Inflammatory macrophage treated with lipopolysaccharide for 1 hour (primary cell): ENCODE results near the gene SIRT3.

Experiments used
- DNase-seq, 2 donors: peaks; one replicate each; pipeline ENCODE4 v3.0.0-alpha.2; 2020 to 2022

The SIRT3 gene

GRCh38 chr11:213111-213510 is 23.0 kb downstream of the SIRT3 start:
- no peak for DNase-seq

- no peak for DNase-seq
Observed at GRCh38 chr11:212150-213100, 23.7 kb downstream of the SIRT3 start.

- DNase-seq: no peak
Observed at GRCh38 chr11:211741-212140, 24.4 kb downstream of the SIRT3 start.

GRCh38 chr11:211295-211694 is 24.8 kb downstream of the SIRT3 start:
- no peak for DNase-seq

GRCh38 chr11:210803-211180 is 25.4 kb downstream of the SIRT3 start:
- no peak for DNase-seq

- no peak for DNase-seq
Observed at GRCh38 chr11:210122-210802, 25.9 kb downstream of the SIRT3 start.

- DNase-seq: no peak
Observed at GRCh38 chr11:209275-210121, 26.6 kb downstream of the SIRT3 start.

GRCh38 chr11:208917-209260 is 27.3 kb downstream of the SIRT3 start:
- no peak for DNase-seq

- DNase-seq: peak; percentile 82 to 87
Observed at GRCh38 chr11:208181-208916, 27.8 kb downstream of the SIRT3 start.

GRCh38 chr11:207863-208180 is 28.3 kb downstream of the SIRT3 start:
- DNase-seq: peak; percentile 47 to 54

GRCh38 chr11:207208-207862 is 28.8 kb downstream of the SIRT3 start, which contains the start of the genes BET1L and RIC8A:
BET1L (minus strand) TSS chr11:207399; CDS start chr11:207321, 78 bp downstream.
RIC8A (plus strand) TSS chr11:207708; CDS start chr11:208855, 1,147 bp downstream.
- DNase-seq: peak; percentile 99

GRCh38 chr11:206526-207207 is 29.5 kb downstream of the SIRT3 start:
- DNase-seq: peak in 1 of 2 donors; percentile 12

GRCh38 chr11:206002-206384 is 30.1 kb downstream of the SIRT3 start:
- DNase-seq: no peak

GRCh38 chr11:205221-206001 is 30.7 kb downstream of the SIRT3 start:
- DNase-seq: no peak

- DNase-seq: no peak
Observed at GRCh38 chr11:204587-205109, 31.5 kb downstream of the SIRT3 start.

- no peak for DNase-seq
Observed at GRCh38 chr11:203945-204586, 32.1 kb downstream of the SIRT3 start.

GRCh38 chr11:203056-203944 is 32.8 kb downstream of the SIRT3 start:
- DNase-seq: no peak

- DNase-seq: no peak
Observed at GRCh38 chr11:202490-202889, 33.7 kb downstream of the SIRT3 start.

GRCh38 chr11:201966-202365 is 34.2 kb downstream of the SIRT3 start:
- DNase-seq: peak in 1 of 2 donors; percentile 20
